ENCODE data around the gene KMT2C.

DNA sequence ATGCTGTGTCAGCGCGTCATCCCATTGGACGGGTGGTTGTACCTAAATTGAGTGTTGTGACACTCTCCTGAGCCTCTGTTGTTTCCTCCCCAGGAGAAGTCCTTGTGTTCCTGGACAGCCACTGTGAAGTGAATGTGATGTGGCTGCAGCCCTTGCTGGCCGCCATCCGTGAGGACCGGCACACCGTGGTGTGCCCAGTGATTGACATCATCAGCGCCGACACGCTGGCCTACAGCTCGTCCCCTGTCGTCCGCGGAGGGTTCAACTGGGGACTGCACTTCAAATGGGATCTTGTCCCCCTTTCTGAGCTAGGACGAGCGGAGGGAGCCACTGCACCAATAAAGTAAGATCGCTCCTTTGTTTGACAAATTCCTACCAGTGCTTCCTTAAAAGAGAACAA, 327.9 kb downstream of the KMT2C start:
- no peak for TF ChIP-seq EP300 (IDR thresholded peaks at IDR 0.05)
- TF ChIP-seq, protein P1, sequence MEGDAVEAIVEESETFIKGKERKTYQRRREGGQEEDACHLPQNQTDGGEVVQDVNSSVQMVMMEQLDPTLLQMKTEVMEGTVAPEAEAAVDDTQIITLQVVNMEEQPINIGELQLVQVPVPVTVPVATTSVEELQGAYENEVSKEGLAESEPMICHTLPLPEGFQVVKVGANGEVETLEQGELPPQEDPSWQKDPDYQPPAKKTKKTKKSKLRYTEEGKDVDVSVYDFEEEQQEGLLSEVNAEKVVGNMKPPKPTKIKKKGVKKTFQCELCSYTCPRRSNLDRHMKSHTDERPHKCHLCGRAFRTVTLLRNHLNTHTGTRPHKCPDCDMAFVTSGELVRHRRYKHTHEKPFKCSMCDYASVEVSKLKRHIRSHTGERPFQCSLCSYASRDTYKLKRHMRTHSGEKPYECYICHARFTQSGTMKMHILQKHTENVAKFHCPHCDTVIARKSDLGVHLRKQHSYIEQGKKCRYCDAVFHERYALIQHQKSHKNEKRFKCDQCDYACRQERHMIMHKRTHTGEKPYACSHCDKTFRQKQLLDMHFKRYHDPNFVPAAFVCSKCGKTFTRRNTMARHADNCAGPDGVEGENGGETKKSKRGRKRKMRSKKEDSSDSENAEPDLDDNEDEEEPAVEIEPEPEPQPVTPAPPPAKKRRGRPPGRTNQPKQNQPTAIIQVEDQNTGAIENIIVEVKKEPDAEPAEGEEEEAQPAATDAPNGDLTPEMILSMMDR (IDR thresholded peaks at IDR 0.05) = no peak

All from stomach (tissue), 4 donors.